GM19328 (cell line): Measurements from ENCODE around the gene CXorf65.

ENCODE experiments used
- ATAC-seq: cut with Tn5 transposase; IDR thresholded peaks from one replicate; pipeline ENCODE4 v1.9.1; 2021; ENCODE audit warnings: mild to moderate bottlenecking, moderate library complexity; ENCODE audit not compliant: unreplicated experiment

CXorf65 gene

DNA sequence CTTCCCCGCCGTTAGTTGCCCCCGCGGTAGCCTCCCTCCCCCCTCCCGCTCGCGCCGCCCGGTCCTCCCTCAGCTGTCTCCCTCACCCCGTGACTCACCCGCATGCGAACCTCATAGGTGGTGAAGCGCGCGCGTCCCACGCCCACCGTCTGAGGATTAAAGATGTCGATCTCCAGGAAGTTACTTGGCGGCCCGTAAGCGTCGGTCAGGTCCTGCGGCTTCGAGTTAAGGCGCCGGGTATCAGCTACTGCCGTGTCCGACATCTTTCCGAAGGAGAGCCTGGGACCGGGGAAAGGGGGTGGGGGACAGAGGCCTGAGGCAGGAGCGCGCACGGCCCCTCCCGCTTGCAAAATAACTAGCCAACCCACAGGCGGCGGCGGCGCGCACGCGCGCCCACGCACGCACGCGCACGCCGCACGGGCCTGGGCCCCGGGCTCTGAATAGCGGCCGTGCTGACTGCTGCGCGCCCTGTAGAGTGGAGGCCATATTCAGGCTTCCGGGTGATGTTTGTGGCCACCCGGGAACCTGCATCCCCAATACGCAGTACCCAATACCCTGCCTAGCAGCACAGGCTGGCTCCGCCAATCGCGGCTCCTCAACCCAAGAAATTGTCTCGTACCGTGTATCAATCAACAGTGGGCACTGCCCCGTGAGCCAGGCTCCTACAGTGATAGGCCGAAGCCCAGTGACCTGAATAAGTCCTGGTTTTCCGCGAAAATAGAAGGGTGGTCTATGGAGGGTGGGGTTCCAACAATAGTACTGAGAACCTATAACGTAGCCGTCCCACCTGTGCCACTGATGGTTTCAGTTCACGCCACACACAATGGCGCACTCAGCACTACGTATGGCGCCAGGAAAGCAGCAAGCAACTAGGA lies 38.3 kb downstream of the CXorf65 start, which contains the start of gene SNX12:
Gene SNX12, minus strand, starts transcription at position 291 of the 875 bp plus-strand sequence. Its CDS starts 28 bp downstream, at position 263.
- peak; percentile 92 for ATAC-seq

DNA sequence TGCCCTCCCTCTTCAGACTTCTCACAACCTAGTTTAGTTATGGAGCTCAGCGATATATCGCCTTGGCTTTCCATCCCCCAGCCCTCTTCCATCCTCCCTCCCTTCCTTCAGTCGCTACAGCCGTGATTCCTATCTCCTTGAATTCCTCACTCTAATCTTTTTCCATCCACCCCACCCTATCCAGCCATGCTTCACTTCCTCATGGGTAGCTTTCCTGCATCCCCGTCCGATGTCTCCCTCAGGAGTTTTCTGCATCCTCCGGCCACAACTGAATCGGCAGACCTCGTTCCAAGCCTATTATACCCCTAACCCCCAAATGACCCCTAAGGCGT lies 38.9 kb downstream of the CXorf65 start:
- ATAC-seq = no peak

DNA sequence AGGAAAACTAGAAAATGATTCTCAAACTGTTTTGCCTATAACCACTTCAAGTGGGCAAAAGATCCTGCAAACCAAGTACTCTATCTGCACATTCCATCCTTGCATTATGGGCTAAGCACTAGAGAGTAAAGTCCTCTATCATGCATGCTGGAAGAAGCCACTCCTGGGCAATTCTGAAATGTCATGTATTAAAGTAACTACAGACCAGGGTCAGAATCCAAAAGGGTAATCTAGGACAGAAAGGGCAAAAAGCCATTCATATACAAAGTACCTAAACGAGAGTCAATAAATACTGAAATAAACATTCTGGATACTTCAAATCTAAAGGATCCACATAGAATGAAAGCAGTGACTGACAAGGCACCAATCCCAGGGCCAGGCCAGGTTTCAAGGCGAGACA lies 39.5 kb downstream of the CXorf65 start:
- no peak for ATAC-seq

DNA sequence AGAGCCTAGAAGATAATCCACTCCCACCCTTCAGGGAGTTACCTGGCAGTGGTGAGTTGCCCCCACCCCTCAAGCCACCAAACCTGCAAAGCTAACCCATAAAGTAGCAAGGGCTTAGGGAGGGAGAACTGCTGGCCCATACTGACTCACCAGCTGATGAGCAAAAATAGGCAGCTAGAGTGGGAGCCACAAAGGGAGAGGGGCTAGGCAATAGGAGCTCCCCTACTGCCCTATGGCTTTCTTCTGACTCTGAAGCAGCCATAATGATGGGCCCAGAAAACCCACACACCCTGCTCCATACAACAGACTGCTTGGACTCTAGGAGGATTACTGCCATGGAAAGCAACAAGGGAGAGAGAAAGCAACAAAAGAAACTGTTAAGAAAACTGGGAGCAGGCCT lies 46.4 kb downstream of the CXorf65 start:
- no peak for ATAC-seq

DNA sequence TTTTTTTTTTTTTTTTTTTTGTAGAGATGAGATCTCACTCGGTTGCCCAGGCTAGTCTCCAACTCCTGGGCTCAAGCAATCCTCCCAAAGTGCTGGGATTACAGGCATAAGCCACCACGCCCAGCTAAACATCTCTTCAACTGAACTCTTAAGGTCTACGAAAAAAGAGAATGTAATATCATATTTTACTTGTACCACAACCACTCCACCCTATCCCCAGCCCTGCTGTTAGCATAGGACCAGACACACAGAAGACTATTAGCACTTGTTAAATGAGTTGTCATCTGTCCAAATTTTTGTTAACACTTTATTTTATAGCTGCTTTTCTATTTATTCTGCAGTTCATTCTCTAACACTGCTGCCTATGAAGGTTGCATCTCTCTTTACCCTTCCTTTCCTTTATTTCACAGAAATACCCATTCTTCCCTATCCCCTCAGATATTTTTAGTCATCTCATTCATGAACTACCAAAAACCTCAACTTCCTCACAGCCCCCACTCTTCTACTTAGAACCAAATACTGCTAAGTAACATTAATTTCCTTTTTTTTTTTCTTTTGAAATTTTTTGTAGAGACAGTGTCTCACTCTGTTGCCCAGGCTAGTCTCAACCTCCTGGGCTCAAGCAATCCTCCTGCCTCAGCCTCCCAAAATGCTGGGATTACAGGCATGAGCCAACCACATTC lies 48.6 kb downstream of the CXorf65 start:
- no peak for ATAC-seq

DNA sequence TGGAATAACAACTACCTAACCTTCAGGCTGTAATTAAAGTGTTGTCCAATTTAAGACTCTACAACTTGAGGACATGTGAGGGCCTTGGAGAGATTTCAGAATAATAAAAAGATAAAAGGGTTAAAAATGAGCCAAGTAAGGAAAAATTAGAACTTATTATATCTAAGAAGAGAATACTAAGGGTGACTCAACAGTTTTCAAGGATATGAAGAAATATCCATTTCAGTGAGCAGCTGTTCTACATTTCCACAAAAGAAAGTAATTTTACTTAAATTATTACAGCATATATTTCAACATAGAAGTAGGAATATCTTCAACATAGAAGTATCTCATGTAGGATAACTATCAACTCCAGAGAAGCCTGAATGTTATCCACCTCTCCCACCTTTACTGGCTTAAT lies 49.7 kb downstream of the CXorf65 start:
- ATAC-seq = no peak
